HepG2 (cell line): Measurements from ENCODE around the gene GLB1L. TPM values are rescaled to one million over a fixed set of nuclear protein-coding genes. Genes with fewer than 3 reads are reported as not detected.

ENCODE experiments used
- ARNT ChIP-seq: fragments of 450-650 bp; IDR thresholded peaks from 2 replicates; pipeline ENCODE4 v1.6.1; 2017
- ASH2L ChIP-seq: fragments of 300-600, 200-600 bp; sonication (generic); IDR thresholded peaks from 2 replicates; pipeline ENCODE4 v1.7.0; 2017; ENCODE audit warnings: low read depth, mild to moderate bottlenecking, moderate library complexity, mixed read lengths, low read length; ENCODE audit not compliant: insufficient read length
- ATF3 ChIP-seq: sonication (generic); formaldehyde crosslinking; IDR thresholded peaks from 2 replicates; pipeline ENCODE4 v1.4.0; 2020; ENCODE audit warnings: missing genetic modification reagents
- BRCA1 ChIP-seq: sonication (generic); formaldehyde crosslinking; IDR thresholded peaks from 2 replicates; pipeline ENCODE4 v1.4.0; 2020; ENCODE audit warnings: missing genetic modification reagents
- ELF3 ChIP-seq: IDR thresholded peaks from 2 replicates; pipeline ENCODE4 v1.6.1; 2016; ENCODE audit warnings: missing genetic modification reagents, missing compliant biosample characterization
- EZH2 ChIP-seq: conservative IDR thresholded peaks from 2 replicates; pipeline ENCODE4 v1.6.1; 2012; ENCODE audit warnings: mild to moderate bottlenecking, low read depth, low read length, moderate library complexity
- GATAD1 ChIP-seq: IDR thresholded peaks from 2 replicates; pipeline ENCODE4 v1.6.1; 2016; ENCODE audit warnings: missing genetic modification reagents, missing compliant biosample characterization
- GMEB2 ChIP-seq: IDR thresholded peaks from 2 replicates; pipeline ENCODE4 v1.6.1; 2016; ENCODE audit warnings: missing biosample characterization, missing genetic modification reagents, low read depth
- HIVEP1 ChIP-seq: sonication (generic); formaldehyde crosslinking; IDR thresholded peaks from 2 replicates; pipeline ENCODE4 v1.4.0; 2020; ENCODE audit warnings: mild to moderate bottlenecking, missing genetic modification reagents
- HMGXB3 ChIP-seq: sonication (generic); formaldehyde crosslinking; IDR thresholded peaks from 2 replicates; pipeline ENCODE4 v1.4.0; 2020; ENCODE audit warnings: missing genetic modification reagents, borderline replicate concordance
- HOXA3 ChIP-seq: sonication (generic); formaldehyde crosslinking; IDR thresholded peaks from 2 replicates; pipeline ENCODE4 v1.5.0; 2020; ENCODE audit warnings: missing genetic modification reagents
- KAT2B ChIP-seq: fragments of 150-350 bp; IDR thresholded peaks from 2 replicates; pipeline ENCODE4 v1.6.1; 2014; ENCODE audit warnings: low read depth, low read length, borderline replicate concordance
- MEIS2 ChIP-seq: sonication (generic); formaldehyde crosslinking; IDR thresholded peaks from 2 replicates; pipeline ENCODE4 v1.9.0; 2021; ENCODE audit warnings: mild to moderate bottlenecking, missing genetic modification reagents
- NFATC3 ChIP-seq: sonication (generic); formaldehyde crosslinking; IDR thresholded peaks from 2 replicates; pipeline ENCODE4 v1.5.1; 2020; ENCODE audit warnings: mild to moderate bottlenecking, missing genetic modification reagents
- NFKBIZ ChIP-seq: IDR thresholded peaks from 2 replicates; pipeline ENCODE4 v1.6.1; 2018; ENCODE audit warnings: missing genetic modification reagents, missing compliant biosample characterization
- NONO ChIP-seq, 2 experiments: fragments of 450-650 bp in 1 of 2; sonication (generic) in 1 of 2; formaldehyde crosslinking in 1 of 2; IDR thresholded peaks in 1 of 2; conservative IDR thresholded peaks in 1 of 2; 2 replicates each; pipeline versions ENCODE4 v1.6.1 to v1.8.0; 2017 to 2022; ENCODE audit warnings: mild to moderate bottlenecking in 1 of 2, missing genetic modification reagents in 1 of 2, moderate library complexity in 1 of 2
- PBX2 ChIP-seq: IDR thresholded peaks from 2 replicates; pipeline ENCODE4 v1.6.1; 2016; ENCODE audit warnings: control low read depth
- PRPF4 ChIP-seq: fragments of 200-400 bp; formaldehyde crosslinking; IDR thresholded peaks from 2 replicates; pipeline ENCODE4 v1.6.1; 2016; ENCODE audit warnings: low read length, low read depth; ENCODE audit not compliant: poor library complexity, severe bottlenecking
- SP140L ChIP-seq: sonication (generic); formaldehyde crosslinking; IDR thresholded peaks from 2 replicates; pipeline ENCODE4 v1.4.0; 2020; ENCODE audit warnings: missing genetic modification reagents, borderline replicate concordance
- SP4 ChIP-seq: sonication (generic); formaldehyde crosslinking; IDR thresholded peaks from 2 replicates; pipeline ENCODE4 v1.8.1; 2023; ENCODE audit warnings: mild to moderate bottlenecking, missing genetic modification reagents
- ZNF720 ChIP-seq: sonication (generic); formaldehyde crosslinking; IDR thresholded peaks from 2 replicates; pipeline ENCODE4 v1.4.0; 2020; ENCODE audit warnings: missing genetic modification reagents
- polyA plus RNA-seq, 8 experiments: library from polyadenylated mRNA; depleted of rRNA in 3 of 8; stranded (reverse) in 7 of 8; unstranded in 1 of 8; fragments of >200 nt; fragmentation: Illumina TruSeq in 4 of 8; extraction: Trizol in 4 of 8; gene quantifications; 2 replicates each; pipeline versions ENCODE4 v1.2.1 to v1.2.3, GENCODE V29; 2011 to 2016; ENCODE audit warnings: low read depth in 4 of 8, missing spikeins in 1 of 8, mixed read lengths in 1 of 8; ENCODE audit not compliant: insufficient read depth in 1 of 8
- total RNA-seq, 5 experiments: library from RNA; depleted of rRNA; stranded (reverse); fragments of >200 nt; fragmentation: Illumina TruSeq; extraction: Trizol; gene quantifications; 2 replicates each; pipeline ENCODE4 v1.2.3, GENCODE V29; 2016; ENCODE audit warnings: low read depth in 1 of 5

The GLB1L gene
- total and polyA plus RNA-seq, 2 of the 13 experiments (the other 11 are each of a cell fraction or from before 2014, with no cell fraction given): 6.8 to 7.3 TPM

- TF ChIP-seq ARNT (no peak), GMEB2 (CRISPR knock-in tag) (no peak), ELF3 (CRISPR knock-in tag) (peak; percentile 72; the same call in 1 of the 2 replicates), SP140L (no peak), ATF3 (CRISPR knock-in tag) (no peak), KAT2B (no peak), HOXA3 (CRISPR knock-in tag) (peak; percentile 70; the same call in 1 of the 2 replicates), NFATC3 (no peak), BRCA1 (CRISPR knock-in tag) (no peak), ZNF720 (CRISPR knock-in tag) (no peak), PRPF4 (no peak), PBX2 (CRISPR knock-in tag) (peak; percentile 32; the same call in 1 of the 2 replicates), NFKBIZ (CRISPR knock-in tag) (no peak), HIVEP1 (no peak), MEIS2 (CRISPR knock-in tag) (peak; percentile 59; the same call in 1 of the 2 replicates), HMGXB3 (CRISPR knock-in tag) (peak; percentile 43; the same call in 1 of the 2 replicates), EZH2 (no peak), GATAD1 (peak; percentile 56; the same call in 1 of the 2 replicates), ASH2L (peak; percentile 95), NONO (IDR thresholded peaks at IDR 0.05) (no peak), NONO (CRISPR knock-in tag; conservative IDR thresholded peaks at IDR 0.05) (peak; percentile 95), SP4 (peak; percentile 81)
These were observed 37.1 kb downstream of the GLB1L start (continued) for GRCh38 chr2:219207884-219208740.
